Psoas muscle (tissue), 8 donors: ENCODE measurements around the gene USP6. TPM values are rescaled to one million over a fixed set of nuclear protein-coding genes. Genes with fewer than 3 reads are reported as not detected.
"Not testable (repeated sequence)": the region's sequence is repeated elsewhere in the genome, so short reads cannot be mapped to it uniquely, and the experiment has no call there.

Experiments used
- ATAC-seq, 4 donors: fragments of 200-7000 bp; cut with Tn5 transposase; one replicate each; pipeline ENCODE4 v1.9.1; 2020; ENCODE audit warnings: moderate library complexity in 3 of 4, mild to moderate bottlenecking in 2 of 4
- DNase-seq, 2 donors: peaks; one replicate each; pipeline ENCODE4 v3.0.0-alpha.2; 2020
- H3K27ac ChIP-seq: fragments of 200-600 bp; one replicate; pipeline ENCODE4 v1.8.0; 2022
- H3K27me3 ChIP-seq, 3 donors: fragments of 200-600 bp in 1 of 3; one replicate each; pipeline versions ENCODE4 v1.6.1 to v1.8.0; 2013 to 2022; ENCODE audit warnings: low read length in 2 of 3, mild to moderate bottlenecking in 2 of 3, moderate library complexity in 1 of 3; ENCODE audit not compliant: insufficient read depth in 3 of 3
- H3K36me3 ChIP-seq, 2 donors: fragments of 200-600 bp in 1 of 2; one replicate each; pipeline versions ENCODE4 v1.6.1 to v1.8.0; 2013 to 2022; ENCODE audit warnings: low read depth in 1 of 2, mild to moderate bottlenecking in 1 of 2, moderate library complexity in 1 of 2; ENCODE audit not compliant: insufficient read depth in 1 of 2
- H3K4me1 ChIP-seq: fragments of 200-600 bp; one replicate; pipeline ENCODE4 v1.8.0; 2022
- H3K4me3 ChIP-seq: fragments of 200-600 bp; one replicate; pipeline ENCODE4 v1.8.0; 2022; ENCODE audit warnings: mild to moderate bottlenecking
- H3K9me3 ChIP-seq: fragments of 200-600 bp; one replicate; pipeline ENCODE4 v1.8.0; 2022
- CTCF ChIP-seq: fragments of 200-600 bp; IDR thresholded peaks from one replicate; pipeline ENCODE4 v1.8.0; 2022; ENCODE audit warnings: antibody characterized with exemption
- WGBS, 3 donors: extraction: QIAGEN DNeasy Blood & Tissue Kit; methylation state at CpG; one replicate each; pipeline versions ENCODE4 v1.1.6 to v1.1.7; 2013; 5-methylcytosine and 5-hydroxymethylcytosine counted together
- intact Hi-C, 2 donors: fragments of 100-400 bp; cut with DNase I; formaldehyde crosslinking; loops; one replicate each; pipeline versions ENCODE4 v1.11.0 to v1.14.2; 2022
- polyA plus RNA-seq, 3 donors: library from polyadenylated mRNA; stranded (reverse); fragments of 200-250 nt; gene quantifications; one replicate each; pipeline ENCODE4 v1.2.3, GENCODE V29; 2013
- total RNA-seq, 4 donors: library from RNA; stranded (reverse); fragmentation: NEBNext Ultra II Directional in 2 of 4; extraction: Animal tissue kit (Norgen Biotek cat#: 25700) in 2 of 4; gene quantifications; one replicate each; pipeline versions ENCODE4 v1.2.1 to v1.2.4, GENCODE V29; 2021 to 2023
- donor health status: healthy with polysubstance abuse.
- donor health status: DM: no; HTN: no; CAD: no; lungs with moderate emphysema.
- donor health status: Bipolar disorder and iron deficiency.
- donor health status: healthy.
- donor health status: DM: yes; HTN: yes; CAD: no.
- donor health status: DM: no; HTN: no; CAD: no.
- donor health status: DM: no; HTN: no; CAD: no.
- donor health status: DM: yes; HTN: yes; CAD: no.

USP6 gene
- total and polyA plus RNA-seq, 7 donors: 0.05 to 3.2 (median 0.40) TPM

- TF ChIP-seq CTCF: no peak
- DNase-seq (no peak), ATAC-seq (no peak)
- H3K4me1 ChIP-seq: no peaks in the 10 kb centered on the region
- no peak overlapping the region for H3K27ac ChIP-seq
- no peaks in the 10 kb centered on the region for H3K27me3 ChIP-seq
- H3K4me3 ChIP-seq: no peak overlapping the region
- intact Hi-C loops: no loop called here
- H3K36me3 ChIP-seq: peaks cover 0 to 4% of the 10 kb centered on the region in 2 donors
- no peaks in the 10 kb centered on the region for H3K9me3 ChIP-seq
- 81 to 84% (median 83%) methylated on average over 15 to 17 of the region's 17 CpGs for WGBS, 3 donors
Measured at GRCh38 chr17:5126719-5127488, 11.1 kb downstream of the USP6 start.

GRCh38 chr17:5127910-5128309 is 12.1 kb downstream of the USP6 start:
- H3K36me3 ChIP-seq: peaks cover 0 to 5% of the 10 kb centered on the region in 2 donors
- no peaks in the 10 kb centered on the region for H3K4me1 ChIP-seq
- WGBS, 3 donors: 75 to 84% (median 76%) methylated on average over 4 of the region's 4 CpGs
- no peak for DNase-seq
- ATAC-seq: no peak
- no peak overlapping the region for H3K27ac ChIP-seq
- H3K9me3 ChIP-seq: no peaks in the 10 kb centered on the region
- no peak for TF ChIP-seq CTCF
- intact Hi-C loops: no loop called here
- no peak overlapping the region for H3K4me3 ChIP-seq
- H3K27me3 ChIP-seq: no peaks in the 10 kb centered on the region

GRCh38 chr17:5128387-5128786 is 12.6 kb downstream of the USP6 start:
- H3K36me3 ChIP-seq, ATAC-seq, H3K27ac ChIP-seq, H3K4me3 ChIP-seq, H3K9me3 ChIP-seq, H3K4me1 ChIP-seq, H3K27me3 ChIP-seq, DNase-seq, intact Hi-C loops: not testable (repeated sequence)
- 80 to 90% (median 86%) methylated on average over 8 of the region's 8 CpGs for WGBS, 3 donors

- TF ChIP-seq CTCF: no peak
- H3K9me3 ChIP-seq: no peaks in the 10 kb centered on the region
- no peaks in the 10 kb centered on the region for H3K4me1 ChIP-seq
- ATAC-seq (no peak), DNase-seq (no peak)
- no peaks in the 10 kb centered on the region for H3K27me3 ChIP-seq
- 88 to 90% (median 90%) methylated on average over 11 of the region's 11 CpGs for WGBS, 3 donors
- H3K4me3 ChIP-seq: no peak overlapping the region
- intact Hi-C loops: no loop called here
- H3K36me3 ChIP-seq: peaks cover 0 to 13% of the 10 kb centered on the region in 2 donors
- no peak overlapping the region for H3K27ac ChIP-seq
Measured at GRCh38 chr17:5128905-5129535, 13.2 kb downstream of the USP6 start.

GRCh38 chr17:5129770-5130169 is 13.9 kb downstream of the USP6 start:
- H3K27ac ChIP-seq, intact Hi-C loops, H3K4me1 ChIP-seq, DNase-seq, H3K4me3 ChIP-seq, H3K27me3 ChIP-seq, ATAC-seq, H3K9me3 ChIP-seq: not testable (repeated sequence)
- 87 to 91% (median 90%) methylated on average over 8 of the region's 8 CpGs for WGBS, 3 donors
- peaks cover 0 to 19% of the 10 kb centered on the region in 2 donors for H3K36me3 ChIP-seq

- 89 to 94% (median 94%) methylated on average over 10 of the region's 10 CpGs for WGBS, 3 donors
Measured at GRCh38 chr17:5130261-5130660, 14.4 kb downstream of the USP6 start.

GRCh38 chr17:5130687-5131086 is 14.9 kb downstream of the USP6 start:
- 84 to 90% (median 88%) methylated on average over 5 of the region's 5 CpGs for WGBS, 3 donors

More at GRCh38 chr17:5130261-5130660, 14.4 kb downstream of the USP6 start:
- H3K27me3 ChIP-seq, H3K27ac ChIP-seq, H3K4me3 ChIP-seq, intact Hi-C loops, H3K4me1 ChIP-seq, H3K9me3 ChIP-seq, ATAC-seq, DNase-seq: not testable (repeated sequence)
- peaks cover 0 to 19% of the 10 kb centered on the region in 2 donors for H3K36me3 ChIP-seq

More at GRCh38 chr17:5130687-5131086, 14.9 kb downstream of the USP6 start:
- intact Hi-C loops, H3K27ac ChIP-seq, H3K4me3 ChIP-seq, H3K9me3 ChIP-seq, H3K27me3 ChIP-seq, ATAC-seq, H3K4me1 ChIP-seq, DNase-seq: not testable (repeated sequence)
- peaks cover 0 to 19% of the 10 kb centered on the region in 2 donors for H3K36me3 ChIP-seq
